Kidney (tissue), 14 donors: ENCODE data around the gene PPARA. TPM values are rescaled to one million over a fixed set of nuclear protein-coding genes. Genes with fewer than 3 reads are reported as not detected.

Source experiments
- DNase-seq, 5 donors: peaks; one replicate each; pipeline ENCODE4 v3.0.0-alpha.2; 2013 to 2020
- FAIRE-seq: peaks from 2 replicates; lab custom pipeline; 2012; peaks lifted over from hg19 to GRCh38; lab: Jason Lieb, UNC
- H3K27ac ChIP-seq, 2 donors: one replicate each; pipeline ENCODE4 v1.7.0; 2013; ENCODE audit warnings: low read depth in 2 of 2, low read length in 2 of 2, inconsistent platforms in 1 of 2
- H3K27me3 ChIP-seq: one replicate; pipeline ENCODE4 v1.7.1; 2013; ENCODE audit warnings: low read length, inconsistent platforms; ENCODE audit not compliant: control insufficient read depth, insufficient read depth
- H3K36me3 ChIP-seq, 3 donors: one replicate each; pipeline versions ENCODE4 v1.7.0 to v1.7.1; 2013; ENCODE audit warnings: low read length in 3 of 3, control low read depth in 1 of 3, inconsistent platforms in 1 of 3; ENCODE audit not compliant: insufficient read depth in 3 of 3, control insufficient read depth in 2 of 3
- H3K4me1 ChIP-seq, 3 donors: one replicate each; pipeline versions ENCODE4 v1.7.0 to v1.7.1; 2013; ENCODE audit warnings: low read length in 3 of 3, inconsistent platforms in 1 of 3, low read depth in 1 of 3; ENCODE audit not compliant: control insufficient read depth in 2 of 3, insufficient read depth in 2 of 3
- H3K4me3 ChIP-seq, 3 donors: one replicate each; pipeline versions ENCODE4 v1.7.0 to v1.8.1; 2013; ENCODE audit warnings: low read length in 3 of 3, control low read depth in 1 of 3, inconsistent platforms in 1 of 3
- H3K9ac ChIP-seq, 3 donors: one replicate each; pipeline versions ENCODE4 v1.7.0 to v1.7.1; 2013; ENCODE audit warnings: low read length in 3 of 3, control low read depth in 1 of 3, inconsistent platforms in 1 of 3
- H3K9me3 ChIP-seq, 3 donors: one replicate each; pipeline versions ENCODE4 v1.7.0 to v1.7.1; 2013; ENCODE audit warnings: low read length in 3 of 3, control low read depth in 1 of 3, inconsistent platforms in 1 of 3; ENCODE audit not compliant: control insufficient read depth in 2 of 3, insufficient read depth in 1 of 3
- CTCF ChIP-seq: IDR thresholded peaks from 3 replicates; pipeline ENCODE4 v1.5.1; 2012; ENCODE audit warnings: mild to moderate bottlenecking, moderate library complexity, borderline replicate concordance; ENCODE audit not compliant: insufficient read depth; ENCODE audit errors: extremely low read depth
- intact Hi-C: fragments of 100-400 bp; cut with DNase I; formaldehyde crosslinking; loops from one replicate; pipeline ENCODE4 v1.11.1; 2022
- polyA plus RNA-seq: library from polyadenylated mRNA; stranded (reverse); fragments of 350-450 nt; fragmentation: Illumina TruSeq; extraction: RNeasy Lipid Tissue Mini Kit (QIAGEN cat#74804); gene quantifications from one replicate; pipeline ENCODE4 v1.2.3, GENCODE V29; 2014; ENCODE audit warnings: low read depth, low replicate concordance; ENCODE audit not compliant: insufficient read depth
- total RNA-seq: library from RNA; stranded (reverse); fragmentation: NEBNext Ultra II Directional; extraction: Animal tissue kit (Norgen Biotek cat#: 25700); gene quantifications from one replicate; pipeline ENCODE4 v1.2.1, GENCODE V29; 2021
- donor health status: control.
- donor health status: control.
- donor health status: control.
- donor health status: control.
- donor health status: control.
- donor health status: DM: yes; HTN: yes; CAD: no.
- donor health status: Normal renal cell carcinoma (clear cell type).

PPARA gene
- total and polyA plus RNA-seq, 2 donors from 2014 or later, result 15.8 to 36.8 TPM

- no peak for FAIRE-seq
- no peaks in the 10 kb centered on the region for H3K27me3 ChIP-seq
- H3K36me3 ChIP-seq, result no peaks in the 10 kb centered on the region
- TF ChIP-seq CTCF, result no peak
- H3K27ac ChIP-seq, result peak overlapping the region; percentile 55 to 97
- H3K4me3 ChIP-seq, result no peak overlapping the region
- intact Hi-C loops, result no loop called here
- peaks cover 0 to 30% (median 28%) of the 10 kb centered on the region in 3 donors for H3K4me1 ChIP-seq
- no peaks in the 10 kb centered on the region for H3K9me3 ChIP-seq
- peak overlapping the region in 1 of 3 donors; percentile 51 for H3K9ac ChIP-seq
- peak in 3 of 5 donors; percentile 41 to 79 (median 52) for DNase-seq
Measured at GRCh38 chr22:46147471-46148267, 2.7 kb upstream of the PPARA start.

GRCh38 chr22:46148336-46148735 lies 2.0 kb upstream of the PPARA start:
- intact Hi-C loops, result no loop called here
- FAIRE-seq (no peak), DNase-seq (peak in 1 of 5 donors; percentile 20)
- no peaks in the 10 kb centered on the region for H3K36me3 ChIP-seq
- H3K27me3 ChIP-seq, result no peaks in the 10 kb centered on the region
- H3K4me1 ChIP-seq, result peaks cover 0 to 29% (median 28%) of the 10 kb centered on the region in 3 donors
- peak overlapping the region; percentile 95 to 97 for H3K27ac ChIP-seq
- no peaks in the 10 kb centered on the region for H3K9me3 ChIP-seq
- no peak for TF ChIP-seq CTCF
- peak overlapping the region in 1 of 3 donors; percentile 63 for H3K4me3 ChIP-seq
- peak overlapping the region in 1 of 3 donors; percentile 81 for H3K9ac ChIP-seq

GRCh38 chr22:46148816-46149511 lies 1.4 kb upstream of the PPARA start:
- H3K27me3 ChIP-seq, result no peaks in the 10 kb centered on the region
- H3K9ac ChIP-seq, result peak overlapping the region in 2 of 3 donors; percentile 4 to 81
- no peak for TF ChIP-seq CTCF
- peaks cover 0 to 28% (median 27%) of the 10 kb centered on the region in 3 donors for H3K4me1 ChIP-seq
- intact Hi-C loops, result no loop called here
- no peaks in the 10 kb centered on the region for H3K36me3 ChIP-seq
- no peak for FAIRE-seq
- peak overlapping the region; percentile 95 to 97 for H3K27ac ChIP-seq
- peak in 1 of 5 donors; percentile 57 for DNase-seq
- H3K9me3 ChIP-seq, result no peaks in the 10 kb centered on the region
- peak overlapping the region; percentile 16 to 63 (median 32) for H3K4me3 ChIP-seq
